ENCODE data around the gene TSHZ2.

TSHZ2 gene

GRCh38 chr20:53027089-53027488, 54.9 kb downstream of the TSHZ2 start:
- DNase-seq (ENCODE audit: low read depth in 2 of 2): no peak

GRCh38 chr20:53028337-53029007, 56.3 kb downstream of the TSHZ2 start:
- DNase-seq (ENCODE audit: low read depth in 2 of 2): peak in 1 of 2 donors; percentile 28

GRCh38 chr20:53030061-53030460, 57.9 kb downstream of the TSHZ2 start:
- DNase-seq (ENCODE audit: low read depth in 2 of 2): no peak

- DNase-seq (ENCODE audit: low read depth in 2 of 2): no peak
Measured at GRCh38 chr20:53032046-53032445, 59.9 kb downstream of the TSHZ2 start.

- DNase-seq (ENCODE audit: low read depth in 2 of 2): no peak
Measured at GRCh38 chr20:53032478-53032932, 60.3 kb downstream of the TSHZ2 start.

- DNase-seq (ENCODE audit: low read depth in 2 of 2): no peak
Measured at GRCh38 chr20:53033176-53033575, 61.0 kb downstream of the TSHZ2 start.

GRCh38 chr20:53034899-53035298, 62.7 kb downstream of the TSHZ2 start:
- DNase-seq (ENCODE audit: low read depth in 2 of 2): no peak

- no peak for DNase-seq (ENCODE audit: low read depth in 2 of 2)
Measured at GRCh38 chr20:53036992-53037391, 64.8 kb downstream of the TSHZ2 start.

GRCh38 chr20:53037621-53038020, 65.5 kb downstream of the TSHZ2 start:
- DNase-seq (ENCODE audit: low read depth in 2 of 2): no peak

GRCh38 chr20:53038299-53038698, 66.1 kb downstream of the TSHZ2 start:
- DNase-seq (ENCODE audit: low read depth in 2 of 2): no peak

GRCh38 chr20:53040693-53041589, 68.8 kb downstream of the TSHZ2 start:
- DNase-seq (ENCODE audit: low read depth in 2 of 2): no peak

GRCh38 chr20:53042521-53042920, 70.4 kb downstream of the TSHZ2 start:
- DNase-seq (ENCODE audit: low read depth in 2 of 2): no peak

GRCh38 chr20:53044296-53044695, 72.1 kb downstream of the TSHZ2 start:
- no peak for DNase-seq (ENCODE audit: low read depth in 2 of 2)

- no peak for DNase-seq (ENCODE audit: low read depth in 2 of 2)
Measured at GRCh38 chr20:53045941-53046340, 73.8 kb downstream of the TSHZ2 start.

GRCh38 chr20:53047203-53047602, 75.0 kb downstream of the TSHZ2 start:
- no peak for DNase-seq (ENCODE audit: low read depth in 2 of 2)

GRCh38 chr20:53048387-53048786, 76.2 kb downstream of the TSHZ2 start:
- DNase-seq (ENCODE audit: low read depth in 2 of 2): no peak

GRCh38 chr20:53050338-53050737, 78.2 kb downstream of the TSHZ2 start:
- DNase-seq (ENCODE audit: low read depth in 2 of 2): no peak

GRCh38 chr20:53052380-53052779, 80.2 kb downstream of the TSHZ2 start:
- no peak for DNase-seq (ENCODE audit: low read depth in 2 of 2)

GRCh38 chr20:53053595-53053994, 81.4 kb downstream of the TSHZ2 start:
- DNase-seq (ENCODE audit: low read depth in 2 of 2): no peak

GRCh38 chr20:53055367-53056067, 83.4 kb downstream of the TSHZ2 start:
- DNase-seq (ENCODE audit: low read depth in 2 of 2): no peak

- no peak for DNase-seq (ENCODE audit: low read depth in 2 of 2)
Measured at GRCh38 chr20:53057579-53057978, 85.4 kb downstream of the TSHZ2 start.

GRCh38 chr20:53059848-53060247, 87.7 kb downstream of the TSHZ2 start:
- no peak for DNase-seq (ENCODE audit: low read depth in 2 of 2)

Measured in stimulated activated CD4-positive, alpha-beta T cell treated with anti-CD3 and anti-CD28 coated beads, Interleukin-1b, Interleukin-23, amount 100 ng/mL, for 4 hours (primary cell).